Panc1 (cell line): Measurements from ENCODE around the gene TMEM92.

Experiments
- CTCF ChIP-seq: fragments of 450-650 bp; IDR thresholded peaks from 2 replicates; pipeline ENCODE4 v1.5.1; 2017; ENCODE audit warnings: mild to moderate bottlenecking
- POLR2AphosphoS5 ChIP-seq: IDR thresholded peaks from 2 replicates; pipeline ENCODE4 v1.6.1; 2012; ENCODE audit warnings: mild to moderate bottlenecking, low read depth, low read length, moderate library complexity

- no peak for TF ChIP-seq CTCF
- no peak for TF ChIP-seq POLR2AphosphoS5
Observed at GRCh38 chr17:50252781-50253180, 21.5 kb upstream of the TMEM92 start.
